A549 (cell line): ENCODE measurements around the gene DOCK11. TPM values are rescaled to one million over a fixed set of nuclear protein-coding genes. Genes with fewer than 3 reads are reported as not detected.
"Not testable (repeated sequence)": the region's sequence is repeated elsewhere in the genome, so short reads cannot be mapped to it uniquely, and the experiment has no call there.

Source experiments
- ATAC-seq, 2 experiments: fragments of 200-7000 bp in 1 of 2; fragments of >200 bp in 1 of 2; cut with Nextera tagmentation in 1 of 2; cut with Tn5 transposase in 1 of 2; 3 replicates each; pipeline versions ENCODE4 v1.8.0 to v1.9.1; 2018 to 2020; ENCODE audit warnings: mild to moderate bottlenecking in 1 of 2, moderate library complexity in 1 of 2
- CTCF ChIA-PET: fragments of 300-600 bp; sonication (Branson Sonifier 250); formaldehyde crosslinking; extraction: SDS; loops from one replicate; lab custom pipeline; 2021; ENCODE audit warnings: antibody characterized with exemption, inconsistent platforms; lab: Yijun Ruan, JAX
- POLR2A ChIA-PET: fragments of 350-600 bp; formaldehyde crosslinking; extraction: SDS; loops from one replicate; lab custom pipeline; 2021; ENCODE audit warnings: antibody characterized with exemption, inconsistent platforms; lab: Yijun Ruan, JAX
- DNase-seq, 2 experiments: peaks; one replicate each; pipeline versions ENCODE4 v3.0.0 to v3.0.0-alpha.2; 2011 to 2016; ENCODE audit warnings: low read depth in 1 of 2, low spot score in 1 of 2
- FAIRE-seq: peaks from 2 replicates; lab custom pipeline; 2011; peaks lifted over from hg19 to GRCh38; lab: Jason Lieb, UNC
- H3K27ac ChIP-seq, 2 experiments: fragments of >200 bp; sonication (Bioruptor Twin); formaldehyde crosslinking; 3 replicates each; pipeline ENCODE4 v1.5.1; 2016 to 2017
- H3K4me1 ChIP-seq: fragments of >200 bp; sonication (Bioruptor Twin); formaldehyde crosslinking; 3 replicates; pipeline ENCODE4 v1.6.1; 2016
- H3K4me2 ChIP-seq: fragments of >200 bp; sonication (Bioruptor Twin); formaldehyde crosslinking; 3 replicates; pipeline ENCODE4 v1.6.1; 2016
- H3K4me3 ChIP-seq: fragments of >200 bp; sonication (Bioruptor Twin); formaldehyde crosslinking; 3 replicates; pipeline ENCODE4 v1.5.1; 2016
- H3K9me3 ChIP-seq: fragments of >200 bp; sonication (Bioruptor Twin); formaldehyde crosslinking; 3 replicates; pipeline ENCODE4 v1.6.1; 2016
- E2F6 ChIP-seq: IDR thresholded peaks from 2 replicates; pipeline ENCODE4 v1.6.1; 2012; ENCODE audit warnings: low read depth, borderline replicate concordance
- EHF ChIP-seq: fragments of 250-450 bp; sonication (Bioruptor Pico); IDR thresholded peaks from 2 replicates; pipeline ENCODE4 v1.5.0; 2020; ENCODE audit warnings: mild to moderate bottlenecking
- ELK1 ChIP-seq: fragments of 150-350 bp; IDR thresholded peaks from 2 replicates; pipeline ENCODE4 v1.6.1; 2014; ENCODE audit warnings: low read depth, mild to moderate bottlenecking, low read length
- FOSL2 ChIP-seq, 2 experiments: fragments of 450-650 bp in 1 of 2; fragments of >200 bp in 1 of 2; sonication (Bioruptor Twin) in 1 of 2; formaldehyde crosslinking; IDR thresholded peaks; 2 replicates each; pipeline versions ENCODE4 v1.5.0 to v1.6.1; 2016 to 2020; ENCODE audit warnings: mild to moderate bottlenecking in 1 of 2, moderate library complexity in 1 of 2
- JUN ChIP-seq, 2 experiments: fragments of >200 bp; sonication (Bioruptor Twin); formaldehyde crosslinking; IDR thresholded peaks; 2 replicates in 1 of 2; 3 replicates in 1 of 2; pipeline ENCODE4 v1.6.1; 2016 to 2017
- KDM1A ChIP-seq: fragments of 200-600 bp; sonication (generic); IDR thresholded peaks from 2 replicates; pipeline ENCODE4 v1.6.1; 2016; ENCODE audit warnings: low read depth, mild to moderate bottlenecking
- POLR2A ChIP-seq: IDR thresholded peaks from 2 replicates; pipeline ENCODE4 v1.6.1; 2012; ENCODE audit warnings: mild to moderate bottlenecking, low read length
- POLR2AphosphoS2 ChIP-seq: conservative IDR thresholded peaks from 2 replicates; pipeline ENCODE4 v1.6.1; 2012; ENCODE audit warnings: low read length, improper control_type of control experiment, inconsistent platforms
- RAD21 ChIP-seq, 2 experiments: fragments of >200 bp in 1 of 2; sonication (Bioruptor Twin) in 1 of 2; formaldehyde crosslinking in 1 of 2; IDR thresholded peaks in 1 of 2; conservative IDR thresholded peaks in 1 of 2; 2 replicates in 1 of 2; 3 replicates in 1 of 2; pipeline ENCODE4 v1.6.1; 2012 to 2018; ENCODE audit warnings: inconsistent platforms in 1 of 2
- RCOR1 ChIP-seq: fragments of 150-350 bp; IDR thresholded peaks from 2 replicates; pipeline ENCODE4 v1.6.1; 2014; ENCODE audit warnings: antibody characterized with exemption, low read length, low read depth
- SMC3 ChIP-seq: fragments of >200 bp; sonication (Bioruptor Twin); formaldehyde crosslinking; IDR thresholded peaks from 3 replicates; pipeline ENCODE4 v1.6.1; 2018; ENCODE audit warnings: inconsistent platforms
- ZC3H11A ChIP-seq: fragments of 450-650 bp; IDR thresholded peaks from 2 replicates; pipeline ENCODE4 v1.6.1; 2014; ENCODE audit warnings: antibody characterized with exemption, mild to moderate bottlenecking
- ZSCAN20 ChIP-seq: fragments of 250-450 bp; sonication (Bioruptor Pico); IDR thresholded peaks from 2 replicates; pipeline ENCODE4 v1.8.0; 2022; ENCODE audit warnings: mild to moderate bottlenecking, moderate library complexity
- WGBS: methylation state at CpG from one replicate; pipeline ENCODE4 v1.1.6; 2017; ENCODE audit errors: missing lambda C conversion rate; 5-methylcytosine and 5-hydroxymethylcytosine counted together
- polyA plus RNA-seq, 4 experiments: library from polyadenylated mRNA; depleted of rRNA in 3 of 4; stranded (reverse); fragments of >200 nt; fragmentation: RNase III in 1 of 4; extraction: RNeasy Plus Mini Kit Qiagen cat#74134 plus additional on column Dnase treatment in 1 of 4; gene quantifications; 2 replicates in 3 of 4; 3 replicates in 1 of 4; pipeline ENCODE4 v1.2.3, GENCODE V29; 2011 to 2017
- TF ChIP-seq, protein P1 (sequence below): fragments of 200-600 bp; sonication (generic); IDR thresholded peaks from 2 replicates; pipeline ENCODE4 v1.6.1; 2016; ENCODE audit warnings: antibody characterized with exemption, mild to moderate bottlenecking, moderate library complexity
- TF ChIP-seq, protein P2 (sequence below): fragments of 250-450 bp; sonication (Bioruptor Pico); IDR thresholded peaks from 2 replicates; pipeline ENCODE4 v1.5.0; 2021; ENCODE audit warnings: mild to moderate bottlenecking, moderate library complexity, borderline replicate concordance

Gene DOCK11
- polyA plus RNA-seq, 2 of the 4 experiments (the other 2 are of a cell fraction): 5.8 to 9.5 TPM

DNA sequence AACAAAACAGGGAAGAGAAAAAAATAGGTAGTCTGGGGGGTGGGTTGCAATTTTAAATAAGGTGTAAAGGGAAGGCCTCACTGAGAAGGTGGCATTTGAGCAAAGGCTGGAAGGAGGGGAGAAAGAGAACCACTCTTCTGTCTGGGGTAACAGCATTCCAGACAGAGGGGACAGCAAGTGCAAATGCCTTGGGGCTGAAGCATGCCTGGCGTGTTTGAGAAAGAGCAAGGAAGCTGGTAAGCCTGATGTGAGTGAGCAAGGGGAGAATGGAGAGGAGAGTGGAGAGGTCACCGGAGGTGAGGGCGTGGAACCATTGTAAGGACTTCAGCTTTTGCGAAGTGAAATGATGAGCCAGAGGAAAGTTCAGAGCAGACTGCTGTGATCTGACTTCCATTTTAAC is 19.7 kb upstream of the DOCK11 start:
- ATAC-seq (no peak), FAIRE-seq (no peak), DNase-seq (no peak)
- ChIA-PET CTCF (interaction anchor here (1.4 kb wide), 1 partner anchor 17 kb away, joined by 3 read pairs; no protein-coding TSS in a partner anchor), POLR2A (no interaction called here)
- no peak for TF ChIP-seq RAD21 (conservative IDR thresholded peaks at IDR 0.05 in 1 of 2, IDR thresholded peaks at IDR 0.05 in 1 of 2)
- no peak for TF ChIP-seq E2F6
- no peak for TF ChIP-seq ZC3H11A
- no peak for TF ChIP-seq ZSCAN20 (CRISPR knock-in tag)
- no peak overlapping the region for H3K4me2 ChIP-seq
- H3K27ac ChIP-seq: no peak overlapping the region
- no peaks in the 10 kb centered on the region for H3K4me1 ChIP-seq
- H3K4me3 ChIP-seq: no peak overlapping the region
- 92% methylated on average over 4 of the region's 4 CpGs for WGBS
- 0 out of 3 replicates have a peak, but pooled peaks cover 2% of the 10 kb centered on the region for H3K9me3 ChIP-seq

GRCh38 chrX:118480172-118480571 is 15.4 kb upstream of the DOCK11 start:
- no peak overlapping the region for H3K4me2 ChIP-seq
- WGBS: 79% methylated on average over 1 of the region's 1 CpG
- ATAC-seq (no peak), FAIRE-seq (no peak), DNase-seq (no peak)
- peaks cover 5% of the 10 kb centered on the region for H3K4me1 ChIP-seq
- no peak overlapping the region for H3K4me3 ChIP-seq
- POLR2A ChIA-PET: no interaction called here
- no peaks in the 10 kb centered on the region for H3K9me3 ChIP-seq
- no peak overlapping the region for H3K27ac ChIP-seq
- no peak for TF ChIP-seq E2F6
- TF ChIP-seq POLR2A: no peak
- no peak for TF ChIP-seq SMC3
- TF ChIP-seq FOSL2 (IDR thresholded peaks at IDR 0.05): no peak
- TF ChIP-seq FOSL2 (CRISPR knock-in tag; IDR thresholded peaks at IDR 0.05): no peak
- no peak for TF ChIP-seq ZC3H11A
- TF ChIP-seq, protein P1, sequence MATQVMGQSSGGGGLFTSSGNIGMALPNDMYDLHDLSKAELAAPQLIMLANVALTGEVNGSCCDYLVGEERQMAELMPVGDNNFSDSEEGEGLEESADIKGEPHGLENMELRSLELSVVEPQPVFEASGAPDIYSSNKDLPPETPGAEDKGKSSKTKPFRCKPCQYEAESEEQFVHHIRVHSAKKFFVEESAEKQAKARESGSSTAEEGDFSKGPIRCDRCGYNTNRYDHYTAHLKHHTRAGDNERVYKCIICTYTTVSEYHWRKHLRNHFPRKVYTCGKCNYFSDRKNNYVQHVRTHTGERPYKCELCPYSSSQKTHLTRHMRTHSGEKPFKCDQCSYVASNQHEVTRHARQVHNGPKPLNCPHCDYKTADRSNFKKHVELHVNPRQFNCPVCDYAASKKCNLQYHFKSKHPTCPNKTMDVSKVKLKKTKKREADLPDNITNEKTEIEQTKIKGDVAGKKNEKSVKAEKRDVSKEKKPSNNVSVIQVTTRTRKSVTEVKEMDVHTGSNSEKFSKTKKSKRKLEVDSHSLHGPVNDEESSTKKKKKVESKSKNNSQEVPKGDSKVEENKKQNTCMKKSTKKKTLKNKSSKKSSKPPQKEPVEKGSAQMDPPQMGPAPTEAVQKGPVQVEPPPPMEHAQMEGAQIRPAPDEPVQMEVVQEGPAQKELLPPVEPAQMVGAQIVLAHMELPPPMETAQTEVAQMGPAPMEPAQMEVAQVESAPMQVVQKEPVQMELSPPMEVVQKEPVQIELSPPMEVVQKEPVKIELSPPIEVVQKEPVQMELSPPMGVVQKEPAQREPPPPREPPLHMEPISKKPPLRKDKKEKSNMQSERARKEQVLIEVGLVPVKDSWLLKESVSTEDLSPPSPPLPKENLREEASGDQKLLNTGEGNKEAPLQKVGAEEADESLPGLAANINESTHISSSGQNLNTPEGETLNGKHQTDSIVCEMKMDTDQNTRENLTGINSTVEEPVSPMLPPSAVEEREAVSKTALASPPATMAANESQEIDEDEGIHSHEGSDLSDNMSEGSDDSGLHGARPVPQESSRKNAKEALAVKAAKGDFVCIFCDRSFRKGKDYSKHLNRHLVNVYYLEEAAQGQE: no peak
- TF ChIP-seq POLR2AphosphoS2: no peak
- no peak for TF ChIP-seq ELK1
- no peak for TF ChIP-seq JUN (IDR thresholded peaks at IDR 0.05)
- TF ChIP-seq KDM1A: no peak
- TF ChIP-seq EHF (CRISPR knock-in tag): no peak
- no peak for TF ChIP-seq RCOR1
- TF ChIP-seq, protein P2, sequence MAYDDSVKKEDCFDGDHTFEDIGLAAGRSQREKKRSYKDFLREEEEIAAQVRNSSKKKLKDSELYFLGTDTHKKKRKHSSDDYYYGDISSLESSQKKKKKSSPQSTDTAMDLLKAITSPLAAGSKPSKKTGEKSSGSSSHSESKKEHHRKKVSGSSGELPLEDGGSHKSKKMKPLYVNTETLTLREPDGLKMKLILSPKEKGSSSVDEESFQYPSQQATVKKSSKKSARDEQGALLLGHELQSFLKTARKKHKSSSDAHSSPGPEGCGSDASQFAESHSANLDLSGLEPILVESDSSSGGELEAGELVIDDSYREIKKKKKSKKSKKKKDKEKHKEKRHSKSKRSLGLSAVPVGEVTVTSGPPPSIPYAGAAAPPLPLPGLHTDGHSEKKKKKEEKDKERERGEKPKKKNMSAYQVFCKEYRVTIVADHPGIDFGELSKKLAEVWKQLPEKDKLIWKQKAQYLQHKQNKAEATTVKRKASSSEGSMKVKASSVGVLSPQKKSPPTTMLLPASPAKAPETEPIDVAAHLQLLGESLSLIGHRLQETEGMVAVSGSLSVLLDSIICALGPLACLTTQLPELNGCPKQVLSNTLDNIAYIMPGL (CRISPR knock-in tag): no peak
- CTCF ChIA-PET: interaction anchor here (0.6 kb wide), 1 partner anchor 23 kb away, joined by 3 read pairs; no protein-coding TSS in a partner anchor

DNA sequence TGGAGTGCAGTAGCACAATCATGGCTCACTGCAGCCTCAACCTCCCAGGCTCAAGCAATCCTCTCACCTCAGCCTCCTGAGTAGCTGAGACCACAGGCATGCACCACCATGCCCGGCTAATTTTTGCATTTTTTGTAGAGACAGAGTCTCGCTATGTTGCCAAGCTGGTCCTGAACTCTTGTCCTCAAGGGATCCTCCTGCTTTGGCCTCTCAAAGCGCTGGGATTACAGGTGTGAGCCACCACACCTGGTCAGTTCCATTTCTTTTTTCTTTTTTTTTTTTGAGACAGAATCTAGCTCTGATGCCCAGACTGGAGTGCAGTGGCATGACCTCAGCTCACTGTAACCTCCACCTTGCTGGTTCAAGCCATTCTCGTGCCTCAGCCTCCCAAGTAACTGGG is 13.2 kb upstream of the DOCK11 start:
- H3K4me3 ChIP-seq, H3K4me1 ChIP-seq, FAIRE-seq, H3K27ac ChIP-seq, POLR2A ChIA-PET, H3K4me2 ChIP-seq, H3K9me3 ChIP-seq, DNase-seq, ATAC-seq: not testable (repeated sequence)
- WGBS: 80% methylated on average over 4 of the region's 4 CpGs
- CTCF ChIA-PET: interaction anchor here (0.7 kb wide), 2 partner anchors 14 to 23 kb away, joined by 3 to 4 read pairs; no protein-coding TSS in a partner anchor
